ENCODE results near the gene LYPD3.
A peak's percentile ranks its signal among the peaks of the same experiment; 100 is the strongest.
"Not testable (repeated sequence)": the region's sequence is repeated elsewhere in the genome, so short reads cannot be mapped to it uniquely, and the experiment has no call there.

The LYPD3 gene

DNA sequence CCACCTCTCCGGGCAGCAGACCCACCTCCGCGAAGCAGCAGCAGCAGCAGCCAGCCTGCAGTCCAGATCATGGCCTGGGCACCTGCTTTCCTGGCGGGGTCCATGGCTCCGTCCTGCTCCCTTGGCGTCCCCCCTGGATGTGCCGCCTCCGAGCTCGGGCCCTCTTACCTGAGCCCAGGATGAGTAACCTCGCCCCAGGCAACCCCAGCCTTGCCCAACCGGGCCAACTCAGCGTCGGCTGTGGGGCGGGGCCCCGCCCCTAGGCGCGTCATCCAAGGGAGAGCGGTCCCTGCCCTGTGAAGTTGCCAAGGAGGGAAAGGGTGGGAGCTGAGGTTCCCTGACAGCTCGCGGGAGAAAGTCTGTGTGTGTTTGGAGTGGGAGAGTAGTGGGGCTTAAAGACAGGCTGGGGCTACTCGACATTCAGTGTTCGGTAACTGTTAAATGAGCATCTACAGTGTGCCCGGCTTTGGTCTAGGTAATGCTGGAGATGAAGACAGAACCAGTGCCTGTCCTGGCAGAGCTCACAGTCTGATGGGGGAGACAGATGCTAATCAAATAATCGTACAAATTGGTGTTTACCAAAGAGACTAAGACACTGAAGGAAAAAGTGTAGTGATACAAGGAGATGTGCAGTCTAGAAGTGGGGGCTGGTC lies at the start of gene LYPD3:
LYPD3 (minus strand) TSS at position 141 of the 653 bp plus-strand sequence; CDS start at position 104, 37 bp downstream.
- peak in 1 of 2 donors; percentile 11 for DNase-seq (ENCODE audit: extremely low read depth in 1 of 2, low read depth in 1 of 2)

DNA sequence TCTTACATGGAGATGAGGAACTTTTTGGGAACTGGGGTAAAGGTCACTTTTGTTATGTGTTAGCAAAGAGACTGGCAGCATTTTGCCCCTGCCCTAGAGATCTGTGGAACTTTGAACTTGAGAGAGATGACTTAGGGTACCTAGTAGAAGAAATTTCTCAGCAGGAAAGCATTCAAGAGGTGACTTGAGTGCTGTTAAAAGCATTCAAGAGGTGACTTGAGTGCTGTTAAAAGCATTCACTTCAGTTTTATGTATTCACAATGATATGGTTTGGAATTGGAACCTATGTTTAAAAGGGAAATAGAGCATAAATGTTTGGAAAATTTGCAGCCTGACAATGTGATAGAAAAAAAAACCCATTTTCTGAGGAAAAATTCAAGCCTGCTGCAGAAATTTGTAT lies 47.0 kb upstream of the LYPD3 start:
- DNase-seq (ENCODE audit: extremely low read depth in 1 of 2, low read depth in 1 of 2): not testable (repeated sequence)

DNA sequence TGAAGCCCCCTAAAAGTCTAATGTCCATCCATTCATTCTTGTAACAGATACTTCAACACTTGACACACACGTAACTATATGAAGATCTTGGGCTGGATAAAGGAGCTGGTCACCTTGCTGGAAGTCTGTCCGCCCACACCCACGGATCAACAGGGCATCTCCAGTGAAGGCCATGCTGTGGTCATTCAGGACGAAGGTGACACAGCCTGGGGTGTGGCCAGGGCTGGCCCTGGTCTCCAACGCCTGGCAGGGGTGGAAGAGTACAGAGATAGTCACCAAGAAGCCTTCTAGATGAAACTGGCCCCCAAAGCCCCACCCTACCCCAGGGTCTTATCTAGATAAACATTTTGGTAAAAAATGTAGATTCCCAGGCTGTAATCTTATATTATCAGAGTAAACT lies 45.9 kb upstream of the LYPD3 start:
- no peak for DNase-seq (ENCODE audit: extremely low read depth in 1 of 2, low read depth in 1 of 2)

DNA sequence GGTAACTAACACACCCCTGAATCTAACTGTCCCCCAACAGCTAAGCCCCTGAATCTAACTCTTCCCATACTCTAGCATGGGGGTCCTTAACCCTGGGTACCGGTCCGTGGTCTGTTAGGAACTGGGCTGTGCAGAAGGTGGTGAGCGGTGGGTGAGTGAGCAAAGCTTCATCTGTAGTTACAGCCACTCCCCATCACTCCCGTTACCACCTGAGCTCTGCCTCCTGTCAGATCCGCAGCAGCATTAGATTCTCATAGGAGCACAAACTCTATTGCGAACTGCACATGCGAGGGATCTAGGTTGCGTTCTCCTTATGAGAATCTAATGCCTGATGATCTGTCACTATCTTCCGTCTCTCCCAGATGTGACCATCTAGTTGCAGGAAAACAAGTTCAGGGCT lies 45.3 kb upstream of the LYPD3 start:
- no peak for DNase-seq (ENCODE audit: extremely low read depth in 1 of 2, low read depth in 1 of 2)

DNA sequence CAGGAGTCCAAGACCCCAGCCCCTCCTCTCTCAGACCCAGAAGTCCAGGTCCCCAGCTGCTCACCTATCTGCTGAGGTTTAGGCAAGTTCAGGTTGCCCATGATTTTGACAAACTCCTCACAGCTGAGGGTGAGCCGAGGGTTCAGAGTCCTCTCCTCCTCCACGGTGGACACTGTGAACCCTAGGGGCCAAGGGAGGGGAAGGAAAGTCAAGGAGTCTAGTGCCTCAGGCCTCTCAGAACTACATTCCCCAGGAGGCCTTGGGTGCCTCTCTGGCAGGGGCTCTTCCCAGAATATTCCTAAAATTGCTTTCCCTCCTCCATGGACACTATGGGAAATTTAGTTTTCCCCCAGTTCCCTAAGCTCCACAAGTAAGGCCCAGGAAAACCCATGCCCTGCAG lies 42.5 kb upstream of the LYPD3 start:
- no peak for DNase-seq (ENCODE audit: extremely low read depth in 1 of 2, low read depth in 1 of 2)

DNA sequence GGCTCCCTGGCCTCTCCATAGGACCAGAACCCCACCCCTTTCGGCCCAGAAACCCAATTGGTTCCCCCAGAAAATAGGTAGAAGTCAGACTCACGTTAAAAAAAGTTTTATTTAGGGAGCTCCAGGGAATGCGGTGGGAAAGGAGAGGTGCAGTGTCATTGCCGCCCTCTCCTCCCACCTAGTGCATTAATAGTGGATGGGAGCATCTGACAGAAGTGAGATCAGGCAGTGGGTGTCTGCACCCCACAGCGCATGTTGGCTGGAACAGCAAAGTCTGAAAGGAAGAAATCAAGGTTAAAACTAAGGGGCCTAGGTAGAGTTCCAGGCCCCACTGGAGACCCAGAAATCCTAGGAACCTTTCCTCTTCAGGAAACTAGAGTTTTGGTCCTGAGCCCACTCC lies 41.2 kb upstream of the LYPD3 start:
- DNase-seq (ENCODE audit: extremely low read depth in 1 of 2, low read depth in 1 of 2): no peak

DNA sequence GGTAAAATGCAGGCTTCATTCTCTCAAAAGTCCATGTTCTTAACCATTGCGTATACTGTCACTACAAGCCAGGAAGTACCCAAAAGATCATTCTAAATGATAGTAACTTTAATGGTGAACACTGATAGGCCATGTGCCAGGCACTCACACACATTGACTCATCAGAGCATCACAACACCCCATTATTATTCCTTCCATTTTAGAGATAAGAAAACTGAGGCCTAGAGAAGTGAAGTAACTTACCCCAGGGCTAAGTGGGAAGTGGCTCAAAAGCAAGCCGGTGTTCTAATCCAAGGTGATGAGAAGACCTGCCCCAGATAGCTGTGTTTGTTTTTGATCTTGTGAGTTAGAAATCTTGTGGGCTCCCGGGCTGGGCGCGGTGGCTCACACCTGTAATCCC lies 40.5 kb upstream of the LYPD3 start:
- DNase-seq (ENCODE audit: extremely low read depth in 1 of 2, low read depth in 1 of 2): no peak

DNA sequence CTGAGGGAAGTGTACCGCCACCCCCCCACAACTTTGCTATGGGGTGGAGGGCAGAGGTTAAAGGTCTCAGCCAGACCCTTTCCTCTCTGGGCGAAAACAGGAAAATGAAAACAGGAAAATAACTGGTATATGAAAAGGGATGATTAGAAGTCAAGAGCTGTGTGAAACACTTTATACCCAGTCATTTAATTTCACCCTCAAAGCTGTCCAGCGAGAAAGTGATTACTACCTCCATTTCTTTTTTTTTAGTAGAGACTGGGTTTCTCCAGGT lies 39.7 kb upstream of the LYPD3 start:
- DNase-seq (ENCODE audit: extremely low read depth in 1 of 2, low read depth in 1 of 2): no peak

DNA sequence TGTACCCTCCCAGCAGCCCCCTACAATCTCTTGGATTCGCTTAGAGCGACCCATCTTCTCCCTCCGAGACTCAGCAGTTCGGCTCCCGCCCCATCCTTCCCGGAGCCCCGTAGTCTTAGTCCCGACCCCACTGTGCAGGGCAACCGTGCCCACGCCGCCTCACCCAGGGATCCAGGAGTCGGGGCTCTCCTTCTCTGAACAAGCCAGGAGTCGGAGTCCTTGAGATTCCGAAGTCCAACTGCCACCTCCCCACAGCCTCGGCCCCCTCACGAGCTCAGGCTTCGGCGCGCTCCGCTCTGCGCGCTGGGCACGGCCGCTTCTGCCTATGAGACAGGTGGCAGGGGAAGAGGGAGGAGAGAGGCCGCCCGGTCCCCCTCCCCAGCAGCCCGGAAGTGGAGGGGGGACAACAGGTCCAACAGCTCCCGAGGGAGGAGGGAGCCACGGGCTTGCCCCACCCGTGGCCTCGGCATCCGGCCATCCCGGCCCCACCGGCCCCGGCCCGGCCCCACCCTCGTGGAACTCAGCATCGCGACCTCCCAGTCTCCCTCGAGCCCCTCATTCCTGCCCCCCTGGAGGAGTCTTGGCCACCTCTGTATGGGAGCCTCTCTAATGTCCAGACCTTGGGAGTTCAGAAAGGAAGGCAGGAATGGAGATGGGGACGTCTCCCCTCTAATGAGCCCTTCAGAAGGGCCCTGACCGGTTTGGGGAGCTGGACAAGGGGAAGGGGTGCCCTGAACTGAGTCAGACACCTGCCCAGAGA lies 39.2 kb upstream of the LYPD3 start, which contains the start of gene PHLDB3:
PHLDB3 (minus strand) TSS at position 321 of the 760 bp plus-strand sequence. CDS start 628 bp downstream, outside the sequence.
- DNase-seq (ENCODE audit: extremely low read depth in 1 of 2, low read depth in 1 of 2): no peak

DNA sequence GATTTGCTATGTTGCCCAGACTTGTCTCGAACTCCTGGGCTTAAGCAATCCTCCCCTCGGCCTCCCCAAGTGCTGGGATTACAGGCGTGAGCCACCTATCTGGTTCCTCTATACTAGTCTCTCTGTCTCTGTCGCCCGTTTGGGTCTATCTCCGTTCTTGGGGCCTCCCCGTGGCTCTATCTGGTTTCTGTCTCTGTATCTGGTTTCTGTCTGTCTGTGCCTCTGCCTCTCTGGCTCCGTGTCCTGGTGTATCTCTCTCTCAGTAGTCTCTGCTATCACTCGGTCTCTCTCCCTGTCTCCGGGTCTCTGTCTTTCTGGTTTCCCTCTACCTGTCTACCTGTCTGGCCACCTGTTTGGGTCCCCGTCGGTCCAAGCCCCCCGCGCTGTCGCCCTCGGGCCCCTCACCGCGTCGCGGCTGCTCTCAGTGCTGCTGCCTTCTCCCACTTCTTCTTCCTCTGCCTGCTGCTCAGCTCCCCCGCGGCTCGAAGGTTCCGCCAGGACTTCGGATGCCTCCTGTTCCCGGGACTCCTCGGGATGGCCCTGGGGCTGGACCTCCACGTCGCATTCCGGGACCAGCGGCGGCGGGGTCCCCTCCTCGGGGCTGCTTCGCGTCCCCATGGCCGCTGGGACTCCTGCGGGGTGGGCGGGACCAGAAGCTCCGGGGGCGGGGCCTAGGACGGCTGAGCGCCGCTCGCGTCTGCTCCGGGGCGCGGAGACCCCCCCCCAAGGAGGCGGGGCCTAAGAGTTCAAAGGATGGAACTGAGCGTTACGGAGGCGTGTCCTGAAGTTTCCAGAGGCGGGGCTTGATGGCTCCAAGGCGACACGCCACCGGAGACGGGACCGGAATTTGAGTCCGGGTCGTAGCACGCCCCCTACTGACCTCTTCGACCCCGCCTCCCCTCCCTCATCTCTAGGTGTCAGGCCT lies 38.4 kb upstream of the LYPD3 start:
- DNase-seq (ENCODE audit: extremely low read depth in 1 of 2, low read depth in 1 of 2): peak; percentile 94 to 98

DNA sequence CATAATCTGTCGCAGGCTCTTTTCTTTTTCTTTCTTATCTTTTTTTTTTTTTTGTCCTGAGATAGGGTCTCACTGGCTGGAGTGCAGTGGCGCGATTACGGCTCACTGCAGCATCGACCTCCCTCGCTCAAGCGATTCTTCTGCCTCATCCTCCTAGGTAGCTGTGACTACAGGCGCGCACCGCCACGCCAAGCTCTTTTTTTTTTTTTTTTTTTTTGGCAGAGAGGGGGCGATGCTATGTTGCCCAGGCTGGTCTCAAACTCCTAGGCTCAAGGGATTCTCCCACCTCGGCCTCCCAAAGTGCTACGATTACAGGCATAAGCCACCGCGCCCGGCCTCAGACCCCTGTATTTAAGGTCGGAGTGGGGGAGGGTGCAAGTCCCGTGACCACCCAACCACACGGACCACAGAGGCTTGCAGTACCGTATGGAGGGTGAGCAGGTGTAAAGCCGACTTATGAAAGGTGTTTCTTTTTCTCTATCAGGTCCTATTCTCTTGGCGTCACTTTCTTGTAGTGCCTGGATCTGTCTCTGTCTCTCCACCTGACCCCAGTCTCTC lies 37.1 kb upstream of the LYPD3 start:
- DNase-seq (ENCODE audit: extremely low read depth in 1 of 2, low read depth in 1 of 2): no peak

DNA sequence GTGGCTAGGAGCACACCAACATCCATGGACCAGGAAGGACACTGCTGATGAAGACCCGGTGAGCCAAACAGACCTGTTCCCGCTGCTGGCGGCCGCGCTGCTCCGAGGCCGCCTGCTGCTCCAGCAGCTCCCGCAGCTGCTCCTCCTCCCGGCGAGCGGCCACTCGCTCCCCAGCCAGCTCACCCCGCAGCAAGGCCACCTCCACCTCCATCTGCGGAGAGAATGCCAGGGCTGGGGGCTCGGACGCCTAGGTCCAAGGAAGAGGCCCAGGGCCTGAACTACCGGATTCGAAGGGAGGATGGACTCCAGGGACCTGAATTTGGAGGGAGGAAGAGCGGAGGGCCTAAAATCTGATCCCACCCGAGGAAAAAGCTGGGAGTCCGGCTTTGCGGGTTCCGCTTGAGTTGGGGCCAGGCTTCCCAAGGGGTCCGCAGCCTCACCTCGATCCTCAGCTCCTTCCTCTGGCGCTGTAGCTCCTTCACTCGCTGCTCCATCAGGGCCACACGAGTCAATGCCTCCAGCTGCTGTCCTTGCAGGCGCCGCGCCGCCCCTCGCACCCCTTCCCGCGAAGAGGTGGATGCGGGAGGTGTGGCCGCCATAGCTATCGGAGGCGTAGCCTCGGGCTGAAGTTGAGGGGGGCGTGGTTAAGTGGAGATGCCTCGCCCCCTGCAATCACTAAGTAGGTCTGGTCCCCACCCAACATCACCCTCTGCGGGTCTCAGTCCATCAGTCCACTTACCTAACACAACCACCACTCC lies 36.4 kb upstream of the LYPD3 start:
- no peak for DNase-seq (ENCODE audit: extremely low read depth in 1 of 2, low read depth in 1 of 2)

DNA sequence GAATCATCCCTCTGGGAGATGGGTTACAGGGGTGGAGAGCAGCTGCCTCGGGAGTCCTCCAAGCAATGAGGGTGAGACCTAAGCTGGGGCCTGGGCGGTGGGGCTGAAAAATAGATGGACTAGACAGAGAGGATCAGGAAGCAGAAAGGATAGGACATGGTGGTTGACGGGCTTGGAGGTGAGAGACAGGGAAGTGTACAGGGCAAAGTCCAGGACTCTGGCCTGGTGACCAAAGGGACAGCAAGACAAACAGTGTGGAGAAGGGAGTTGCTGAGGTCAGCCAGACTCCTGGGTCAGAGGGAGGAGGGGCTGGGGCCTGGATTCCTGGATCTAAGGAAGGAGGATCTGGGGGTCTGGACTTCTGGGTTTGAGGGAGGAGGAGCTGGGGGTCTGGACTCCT lies 33.6 kb upstream of the LYPD3 start:
- DNase-seq (ENCODE audit: extremely low read depth in 1 of 2, low read depth in 1 of 2): no peak

DNA sequence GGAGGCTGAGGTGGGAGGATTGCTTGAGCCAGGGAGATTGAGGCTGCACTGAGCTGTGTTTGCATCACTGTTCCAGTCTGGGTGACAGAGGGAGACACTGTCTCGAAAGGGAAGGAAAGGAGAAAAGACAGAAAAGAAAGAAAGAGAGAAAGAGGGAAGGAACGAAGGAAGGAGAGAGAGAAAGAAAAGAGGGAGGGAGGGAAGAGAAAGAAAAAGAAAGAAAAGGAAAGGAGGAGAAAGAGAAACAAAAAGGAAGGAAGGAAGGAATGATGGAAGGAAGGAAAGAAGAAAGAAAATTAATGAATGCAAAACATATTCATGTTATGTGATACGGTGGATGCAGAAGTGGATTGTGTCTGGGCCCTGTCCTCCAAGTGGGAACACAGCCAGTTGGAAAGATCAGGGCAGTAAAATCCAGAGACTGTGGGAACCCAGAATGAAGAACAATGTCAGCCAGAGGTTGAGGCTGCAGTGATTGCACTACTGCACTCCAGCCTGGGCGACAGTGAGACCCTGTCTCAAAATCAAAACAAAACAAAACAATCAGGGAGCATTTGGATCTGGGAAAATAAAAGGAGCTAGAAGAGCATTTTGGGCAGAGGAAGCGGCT lies 32.9 kb upstream of the LYPD3 start:
- DNase-seq (ENCODE audit: extremely low read depth in 1 of 2, low read depth in 1 of 2): no peak

DNA sequence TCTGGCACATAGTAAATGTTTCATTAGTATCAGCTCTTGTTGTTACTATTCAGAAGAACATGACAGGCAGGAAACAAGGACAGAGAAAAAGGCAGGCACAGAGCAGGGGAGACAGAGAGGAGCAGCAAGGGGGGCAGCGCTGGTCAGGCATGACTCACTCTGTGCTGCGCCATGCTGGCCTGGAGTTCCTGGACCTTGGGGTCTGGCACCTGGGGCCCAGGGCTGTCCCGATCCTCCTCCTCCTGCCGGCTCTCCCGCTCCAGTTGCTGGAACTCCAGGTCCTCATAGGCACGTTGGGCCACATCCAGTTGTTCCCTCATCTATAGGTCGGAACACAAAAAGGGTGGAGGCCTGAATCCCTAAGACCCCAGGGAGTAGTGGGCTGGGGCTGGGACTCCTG lies 31.6 kb upstream of the LYPD3 start:
- DNase-seq (ENCODE audit: extremely low read depth in 1 of 2, low read depth in 1 of 2): no peak

DNA sequence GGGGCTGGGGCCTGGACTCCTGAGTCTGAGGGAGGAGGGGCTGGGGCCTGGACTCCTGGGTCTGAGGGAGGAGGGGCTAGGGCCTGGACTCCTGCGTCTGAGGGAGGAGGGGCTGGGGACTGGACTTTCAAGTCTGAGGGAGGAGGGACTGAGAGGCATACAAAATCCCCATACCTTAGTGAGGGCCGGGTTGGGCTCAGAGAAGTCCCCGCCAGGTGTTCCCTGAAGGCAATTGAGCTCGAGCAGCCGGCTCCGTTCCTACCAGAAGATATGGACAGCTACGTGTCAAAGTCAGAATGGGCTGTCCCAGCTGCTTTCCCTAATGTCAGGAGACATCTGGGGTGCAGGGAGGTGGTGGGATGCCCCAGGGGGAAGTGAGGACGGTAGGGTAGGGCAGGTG lies 29.7 kb upstream of the LYPD3 start:
- DNase-seq (ENCODE audit: extremely low read depth in 1 of 2, low read depth in 1 of 2): no peak

DNA sequence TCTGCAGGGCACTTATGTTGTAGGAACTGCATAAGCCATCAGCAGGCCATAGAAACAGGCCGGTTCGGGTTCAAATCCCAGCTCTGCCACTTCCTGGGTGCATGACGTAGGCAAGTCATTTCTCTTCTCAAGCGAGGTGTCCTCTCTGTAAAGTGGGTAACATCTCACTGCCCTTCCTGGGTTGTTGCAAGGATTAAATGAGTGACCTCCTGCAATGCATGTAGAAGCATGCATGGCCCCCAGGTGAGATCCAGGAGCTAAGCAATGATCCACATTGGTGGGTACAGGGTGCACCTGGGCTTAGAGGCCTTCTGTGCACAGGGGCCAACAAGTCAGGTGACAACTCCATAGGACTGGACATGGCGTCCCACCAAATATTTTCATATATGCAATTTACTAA lies 25.4 kb upstream of the LYPD3 start:
- DNase-seq (ENCODE audit: extremely low read depth in 1 of 2, low read depth in 1 of 2): no peak

DNA sequence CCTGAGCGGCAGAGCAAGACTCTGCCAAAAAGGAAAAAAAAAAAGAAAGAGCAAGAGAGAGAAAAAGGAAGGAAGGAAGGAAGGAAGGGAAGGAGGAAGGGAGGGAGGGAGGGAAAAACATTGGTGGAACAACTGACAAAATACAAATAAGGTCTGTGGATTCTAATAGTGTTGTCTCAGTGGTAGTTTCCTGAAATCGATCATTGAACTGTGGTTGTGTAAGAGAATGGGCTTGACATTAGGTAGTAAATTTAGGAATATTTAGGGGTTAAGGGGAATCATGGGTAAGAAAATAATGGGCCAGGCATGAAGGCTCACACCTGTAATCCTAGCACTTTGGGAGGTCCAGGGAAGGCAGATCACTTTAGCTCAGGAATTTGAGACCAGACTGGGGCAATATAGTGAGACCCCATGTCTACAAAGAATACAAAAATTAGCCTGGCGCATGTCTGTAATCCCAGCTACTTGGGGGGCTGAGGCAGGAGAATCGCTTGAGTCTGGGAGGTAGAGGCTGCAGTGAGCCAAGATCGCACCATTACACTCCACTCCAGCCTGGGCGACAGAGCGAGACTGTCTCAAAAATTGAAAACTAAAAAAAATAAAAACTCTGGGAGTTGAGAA lies 24.7 kb upstream of the LYPD3 start:
- no peak for DNase-seq (ENCODE audit: extremely low read depth in 1 of 2, low read depth in 1 of 2)

DNA sequence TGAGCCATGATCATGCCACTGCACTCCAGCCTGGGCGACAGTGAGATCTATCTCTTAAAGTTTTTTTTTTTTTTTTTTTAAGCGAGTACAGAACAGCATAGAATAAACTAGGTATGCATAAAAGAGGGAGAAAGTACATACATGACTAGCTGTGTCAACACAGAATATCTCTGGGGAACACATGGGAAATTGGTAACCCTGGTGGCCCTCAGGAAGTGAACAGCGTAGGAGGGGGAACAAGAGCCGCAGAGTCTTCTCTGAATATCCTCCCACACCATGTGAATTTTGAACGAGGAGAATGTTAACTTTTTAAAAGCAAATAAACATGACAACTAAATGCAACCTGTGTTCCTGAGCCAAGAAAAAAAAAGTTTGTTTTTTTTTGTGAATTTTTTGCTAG lies 23.9 kb upstream of the LYPD3 start:
- DNase-seq (ENCODE audit: extremely low read depth in 1 of 2, low read depth in 1 of 2): no peak

DNA sequence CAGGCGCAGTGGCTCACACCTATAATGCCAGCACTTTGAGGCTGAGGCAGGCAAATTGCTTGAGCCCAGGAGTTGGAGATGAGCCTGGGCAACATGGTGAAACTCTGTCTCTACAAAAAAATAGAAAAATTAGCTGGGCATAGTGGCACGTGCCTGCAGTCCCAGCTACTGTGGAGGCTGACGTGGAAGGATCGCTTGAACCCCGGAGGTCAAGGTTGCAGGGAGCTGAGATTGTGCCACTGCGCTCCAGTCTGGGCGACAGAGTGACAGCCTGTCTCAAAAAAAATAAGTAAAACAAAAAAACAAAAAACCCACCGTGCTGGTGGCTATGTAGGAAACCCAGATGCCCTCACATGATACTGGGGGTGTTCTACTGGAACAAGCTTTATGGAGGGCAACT lies 22.8 kb upstream of the LYPD3 start:
- DNase-seq (ENCODE audit: extremely low read depth in 1 of 2, low read depth in 1 of 2): no peak
